Ovary (tissue), 3 donors: Measurements from ENCODE around the gene ITFG1.

Source experiments
- EP300 ChIP-seq: sonication (generic); formaldehyde crosslinking; IDR thresholded peaks from one replicate; pipeline ENCODE4 v1.6.1; 2017; ENCODE audit warnings: antibody characterized with exemption
- TF ChIP-seq, protein P1 (sequence below), 3 donors: fragments of 450-650 bp in 2 of 3; fragments of 200-600 bp in 1 of 3; IDR thresholded peaks; one replicate each; pipeline versions ENCODE4 v1.5.1 to v1.8.0; 2016 to 2022; ENCODE audit warnings: antibody characterized with exemption in 3 of 3, mild to moderate bottlenecking in 1 of 3
- donor health status: DM: no; HTN: no; CAD: no.

DNA sequence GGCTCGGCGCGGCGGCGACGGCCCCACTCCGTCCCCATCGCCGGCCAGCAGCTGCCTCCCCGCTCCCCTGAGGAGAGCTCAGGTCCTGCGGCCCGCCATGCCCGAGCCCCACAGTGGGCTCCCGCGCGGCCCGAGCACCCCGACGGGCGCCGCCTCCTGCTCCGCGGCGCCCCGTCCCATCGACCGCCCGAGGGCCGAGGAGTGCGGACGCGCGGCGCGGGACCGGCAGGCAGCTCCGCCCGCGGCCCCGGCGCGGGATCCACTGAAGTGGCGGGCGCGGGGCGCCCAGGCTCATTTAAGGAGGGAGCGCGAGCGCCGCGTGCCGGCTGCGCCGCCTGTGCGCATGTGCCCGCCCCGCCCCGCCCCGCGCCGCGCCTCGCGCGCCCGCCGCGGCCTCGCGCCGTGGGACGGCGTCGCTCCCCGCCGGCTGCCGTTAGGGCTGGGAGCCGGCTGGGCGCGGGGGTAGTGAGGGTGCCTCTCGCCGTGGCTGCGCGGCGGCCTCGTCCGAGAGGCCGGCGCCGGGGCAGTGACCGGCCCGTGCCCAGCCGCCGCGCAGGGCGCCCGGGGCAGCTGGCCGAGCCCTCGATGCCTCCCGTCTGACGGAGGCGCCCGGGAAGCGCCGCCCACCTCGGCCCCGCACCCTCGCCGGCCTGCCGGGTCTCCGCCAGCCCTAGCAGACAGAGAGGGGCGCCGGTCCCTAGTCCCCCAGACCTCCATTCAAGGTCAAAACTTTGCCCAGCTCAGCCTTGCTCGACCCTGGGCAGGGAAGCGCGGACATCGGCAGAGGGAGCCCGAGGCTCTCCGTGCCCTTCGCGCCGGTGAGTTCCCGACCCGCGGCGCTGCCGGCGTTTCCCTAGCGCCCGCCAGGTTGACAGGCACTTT lies 316.9 kb downstream of the ITFG1 start, which contains the start of gene NETO2:
- TF ChIP-seq, protein P1, sequence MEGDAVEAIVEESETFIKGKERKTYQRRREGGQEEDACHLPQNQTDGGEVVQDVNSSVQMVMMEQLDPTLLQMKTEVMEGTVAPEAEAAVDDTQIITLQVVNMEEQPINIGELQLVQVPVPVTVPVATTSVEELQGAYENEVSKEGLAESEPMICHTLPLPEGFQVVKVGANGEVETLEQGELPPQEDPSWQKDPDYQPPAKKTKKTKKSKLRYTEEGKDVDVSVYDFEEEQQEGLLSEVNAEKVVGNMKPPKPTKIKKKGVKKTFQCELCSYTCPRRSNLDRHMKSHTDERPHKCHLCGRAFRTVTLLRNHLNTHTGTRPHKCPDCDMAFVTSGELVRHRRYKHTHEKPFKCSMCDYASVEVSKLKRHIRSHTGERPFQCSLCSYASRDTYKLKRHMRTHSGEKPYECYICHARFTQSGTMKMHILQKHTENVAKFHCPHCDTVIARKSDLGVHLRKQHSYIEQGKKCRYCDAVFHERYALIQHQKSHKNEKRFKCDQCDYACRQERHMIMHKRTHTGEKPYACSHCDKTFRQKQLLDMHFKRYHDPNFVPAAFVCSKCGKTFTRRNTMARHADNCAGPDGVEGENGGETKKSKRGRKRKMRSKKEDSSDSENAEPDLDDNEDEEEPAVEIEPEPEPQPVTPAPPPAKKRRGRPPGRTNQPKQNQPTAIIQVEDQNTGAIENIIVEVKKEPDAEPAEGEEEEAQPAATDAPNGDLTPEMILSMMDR (IDR thresholded peaks at IDR 0.05) = no peak
- no peak for TF ChIP-seq EP300
